Tibial nerve (tissue), 4 donors: ENCODE results near the gene ROPN1L.

ENCODE experiments used
- CTCF ChIP-seq, 5 experiments: fragments of 200-600 bp in 3 of 5; fragments of 450-650 bp in 2 of 5; sonication (generic) in 3 of 5; IDR thresholded peaks; one replicate each; pipeline ENCODE4 v1.5.1; 2016 to 2019; ENCODE audit warnings: antibody characterized with exemption in 5 of 5, mild to moderate bottlenecking in 3 of 5, moderate library complexity in 2 of 5
- EP300 ChIP-seq, 2 donors: sonication (generic); formaldehyde crosslinking; IDR thresholded peaks; one replicate each; pipeline ENCODE4 v1.6.1; 2017; ENCODE audit warnings: antibody characterized with exemption in 2 of 2, mild to moderate bottlenecking in 1 of 2
- POLR2A ChIP-seq, 2 donors: fragments of 450-650 bp; IDR thresholded peaks; one replicate each; pipeline ENCODE4 v1.6.1; 2017; ENCODE audit warnings: antibody characterized with exemption in 2 of 2, mild to moderate bottlenecking in 2 of 2, moderate library complexity in 2 of 2

GRCh38 chr5:10416868-10417267, 24.8 kb upstream of the ROPN1L start:
- TF ChIP-seq CTCF (IDR thresholded peaks at IDR 0.05) (no peak), POLR2A (IDR thresholded peaks at IDR 0.05) (no peak), EP300 (IDR thresholded peaks at IDR 0.05) (no peak)
